GM12873 (cell line): Measurements from ENCODE around the gene RASD1.

Experiments
- CTCF ChIP-seq: IDR thresholded peaks from 2 replicates; pipeline ENCODE4 v1.5.1; 2012; ENCODE audit warnings: low read depth, mild to moderate bottlenecking, moderate library complexity, low read length, control low read depth; ENCODE audit not compliant: insufficient read depth; ENCODE audit errors: missing control alignments

RASD1 gene

GRCh38 chr17:17447264-17447663 lies 48.9 kb downstream of the RASD1 start:
- TF ChIP-seq CTCF, result no peak

GRCh38 chr17:17446666-17447155 lies 49.5 kb downstream of the RASD1 start:
- TF ChIP-seq CTCF, result no peak

- TF ChIP-seq CTCF, result no peak
Observed at GRCh38 chr17:17445925-17446665, 50.1 kb downstream of the RASD1 start.

GRCh38 chr17:17445296-17445924 lies 50.8 kb downstream of the RASD1 start:
- TF ChIP-seq CTCF, result no peak
